Peyer's patch (tissue), 4 donors: Measurements from ENCODE around the gene MYOC.

ENCODE experiments used
- CTCF ChIP-seq, 6 experiments: fragments of 450-650 bp in 4 of 6; fragments of 200-600 bp in 2 of 6; sonication (generic) in 1 of 6; IDR thresholded peaks; one replicate each; pipeline ENCODE4 v1.5.1; 2017 to 2019; ENCODE audit warnings: antibody characterized with exemption in 6 of 6, mild to moderate bottlenecking in 3 of 6, moderate library complexity in 1 of 6
- POLR2A ChIP-seq, 2 donors: fragments of 450-650 bp; IDR thresholded peaks; one replicate each; pipeline ENCODE4 v1.5.1; 2017; ENCODE audit warnings: antibody characterized with exemption in 2 of 2, mild to moderate bottlenecking in 2 of 2, moderate library complexity in 2 of 2

- TF ChIP-seq CTCF (IDR thresholded peaks at IDR 0.05) (no peak), POLR2A (IDR thresholded peaks at IDR 0.05) (no peak)
Observed at GRCh38 chr1:171588230-171588629, 64.3 kb downstream of the MYOC start.
